HepG2 (cell line): ENCODE data around the gene CYSTM1.

ENCODE experiments used
- ARNTL ChIP-seq: sonication (generic); formaldehyde crosslinking; IDR thresholded peaks from 2 replicates; pipeline ENCODE4 v1.4.0; 2020; ENCODE audit warnings: mild to moderate bottlenecking, missing genetic modification reagents
- MXD4 ChIP-seq: IDR thresholded peaks from 2 replicates; pipeline ENCODE4 v1.6.1; 2016; ENCODE audit warnings: mild to moderate bottlenecking, missing biosample characterization, missing genetic modification reagents
- TAF1 ChIP-seq: sonication (generic); formaldehyde crosslinking; IDR thresholded peaks from 2 replicates; pipeline ENCODE4 v1.4.0; 2020; ENCODE audit warnings: missing genetic modification reagents
- ZNF850 ChIP-seq: sonication (generic); formaldehyde crosslinking; conservative IDR thresholded peaks from 2 replicates; pipeline ENCODE4 v1.9.0; 2021; ENCODE audit warnings: mild to moderate bottlenecking, missing genetic modification reagents

GRCh38 chr5:140153905-140154304 is 21.1 kb upstream of the CYSTM1 start:
- TF ChIP-seq MXD4 (CRISPR knock-in tag) (no peak), TAF1 (CRISPR knock-in tag) (no peak), ZNF850 (CRISPR knock-in tag) (no peak), ARNTL (CRISPR knock-in tag) (no peak)
